ENCODE results near the gene TBPL1. TPM values are rescaled to one million over a fixed set of nuclear protein-coding genes. Genes with fewer than 3 reads are reported as not detected.
"Not testable (repeated sequence)": the region's sequence is repeated elsewhere in the genome, so short reads cannot be mapped to it uniquely, and the experiment has no call there.

Gene TBPL1
- total RNA-seq, 2 experiments from 2014 or later, result 32.2 to 33.9 TPM

- ATAC-seq, result no peak
- Mint-ChIP-seq H3K4me3 (no peak overlapping the region), H3K9me3 (ENCODE audit: low read depth) (no peaks in the 10 kb centered on the region), H3K36me3 (ENCODE audit: low read depth) (peaks cover 18% of the 10 kb centered on the region), H3K27ac (no peak overlapping the region), H3K27me3 (no peaks in the 10 kb centered on the region), H3K4me1 (peaks cover 31% of the 10 kb centered on the region)
- ChIA-PET CTCF (interaction anchor here (1.1 to 6.3 kb wide), 7 partner anchors 12 to 134 kb away, joined by 3 to 42 read pairs (median 6); no protein-coding TSS in a partner anchor), POLR2A (no interaction called here)
- DNase-seq, result no peak
- intact Hi-C loops (cut with DNase I, micrococcal nuclease), result no loop called here
These were observed 25.8 kb downstream of the TBPL1 start for GRCh38 chr6:133978896-133979240.

GRCh38 chr6:133979269-133979963 lies 26.4 kb downstream of the TBPL1 start:
- H3K9me3 Mint-ChIP-seq (ENCODE audit: low read depth); ATAC-seq; H3K4me3 Mint-ChIP-seq; POLR2A ChIA-PET; DNase-seq; intact Hi-C loops (cut with DNase I, micrococcal nuclease); H3K27ac Mint-ChIP-seq; H3K27me3 Mint-ChIP-seq: not testable (repeated sequence)
- peaks cover 31% of the 10 kb centered on the region for H3K4me1 Mint-ChIP-seq
- CTCF ChIA-PET, result interaction anchor here (1.1 to 6.3 kb wide), 7 partner anchors 12 to 133 kb away, joined by 3 to 42 read pairs (median 6); no protein-coding TSS in a partner anchor
- peaks cover 20% of the 10 kb centered on the region for H3K36me3 Mint-ChIP-seq (ENCODE audit: low read depth)

- intact Hi-C loops (cut with DNase I, micrococcal nuclease), result no loop called here
- ChIA-PET CTCF (interaction anchor here (2.1 to 6.3 kb wide), 4 partner anchors 14 to 116 kb away, joined by 5 to 42 read pairs (median 16); no protein-coding TSS in a partner anchor), POLR2A (no interaction called here)
- Mint-ChIP-seq H3K36me3 (ENCODE audit: low read depth) (peaks cover 23% of the 10 kb centered on the region), H3K27me3 (no peaks in the 10 kb centered on the region), H3K4me3 (no peak overlapping the region), H3K9me3 (ENCODE audit: low read depth) (no peaks in the 10 kb centered on the region), H3K27ac (no peak overlapping the region), H3K4me1 (peaks cover 36% of the 10 kb centered on the region)
- DNase-seq, result no peak
- ATAC-seq, result no peak
These were observed 27.1 kb downstream of the TBPL1 start for GRCh38 chr6:133980168-133980567.

GRCh38 chr6:133983099-133983939 lies 30.3 kb downstream of the TBPL1 start:
- Mint-ChIP-seq H3K27ac (peak overlapping the region; percentile 24), H3K27me3 (no peaks in the 10 kb centered on the region), H3K4me3 (peak overlapping the region; percentile 1), H3K36me3 (ENCODE audit: low read depth) (peaks cover 41% of the 10 kb centered on the region), H3K4me1 (peaks cover 42% of the 10 kb centered on the region), H3K9me3 (ENCODE audit: low read depth) (no peaks in the 10 kb centered on the region)
- ATAC-seq (peak; percentile 96), DNase-seq (peak; percentile 79)
- ChIA-PET CTCF (interaction anchor here (0.9 to 6.3 kb wide), 6 partner anchors 10 to 114 kb away, joined by 3 to 42 read pairs (median 4); no protein-coding TSS in a partner anchor), POLR2A (no interaction called here)
- intact Hi-C loops (cut with DNase I, micrococcal nuclease), result no loop called here

- ATAC-seq, result peak; percentile 42
- intact Hi-C loops (cut with DNase I, micrococcal nuclease), result no loop called here
- CTCF ChIA-PET, result interaction anchor here (0.6 to 4.4 kb wide), 3 partner anchors 12 to 323 kb away, joined by 3 to 29 read pairs (median 4); no protein-coding TSS in a partner anchor
- Mint-ChIP-seq H3K27ac (no peak overlapping the region), H3K27me3 (no peaks in the 10 kb centered on the region), H3K4me1 (peaks cover 37% of the 10 kb centered on the region), H3K9me3 (ENCODE audit: low read depth) (no peaks in the 10 kb centered on the region), H3K4me3 (no peak overlapping the region), H3K36me3 (ENCODE audit: low read depth) (peaks cover 44% of the 10 kb centered on the region)
- no peak for DNase-seq
- POLR2A ChIA-PET, result no interaction called here
These were observed 32.9 kb downstream of the TBPL1 start for GRCh38 chr6:133985970-133986369.

- DNase-seq (no peak), ATAC-seq (no peak)
- Mint-ChIP-seq H3K27me3 (no peaks in the 10 kb centered on the region), H3K36me3 (ENCODE audit: low read depth) (peaks cover 44% of the 10 kb centered on the region), H3K4me1 (peaks cover 37% of the 10 kb centered on the region), H3K27ac (no peak overlapping the region), H3K9me3 (ENCODE audit: low read depth) (no peaks in the 10 kb centered on the region), H3K4me3 (no peak overlapping the region)
- POLR2A ChIA-PET, result no interaction called here
- CTCF ChIA-PET, result interaction anchor here (1.4 to 2.1 kb wide), 5 partner anchors 13 to 110 kb away, joined by 4 to 9 read pairs (median 6); no protein-coding TSS in a partner anchor
- intact Hi-C loops (cut with DNase I, micrococcal nuclease), result no loop called here
These were observed 33.9 kb downstream of the TBPL1 start for GRCh38 chr6:133986942-133987341.

GRCh38 chr6:133989525-133989924 lies 36.5 kb downstream of the TBPL1 start:
- no peak for ATAC-seq
- DNase-seq, result no peak
- H3K4me1 Mint-ChIP-seq, result peaks cover 21% of the 10 kb centered on the region
- H3K27ac Mint-ChIP-seq, result no peak overlapping the region
- no peak overlapping the region for H3K4me3 Mint-ChIP-seq
- no peaks in the 10 kb centered on the region for H3K27me3 Mint-ChIP-seq
- no peaks in the 10 kb centered on the region for H3K9me3 Mint-ChIP-seq (ENCODE audit: low read depth)
- intact Hi-C loops (cut with DNase I, micrococcal nuclease), result no loop called here
- ChIA-PET CTCF (interaction anchor here (0.9 to 2.2 kb wide), 2 partner anchors 14 to 95 kb away, joined by 3 to 6 read pairs; no protein-coding TSS in a partner anchor), POLR2A (no interaction called here)
- H3K36me3 Mint-ChIP-seq (ENCODE audit: low read depth), result peaks cover 26% of the 10 kb centered on the region

- Mint-ChIP-seq H3K36me3 (ENCODE audit: low read depth) (peaks cover 21% of the 10 kb centered on the region), H3K9me3 (ENCODE audit: low read depth) (no peaks in the 10 kb centered on the region), H3K27me3 (no peaks in the 10 kb centered on the region), H3K4me3 (no peak overlapping the region), H3K27ac (no peak overlapping the region), H3K4me1 (peaks cover 16% of the 10 kb centered on the region)
- no peak for DNase-seq
- intact Hi-C loops (cut with DNase I, micrococcal nuclease), result no loop called here
- POLR2A ChIA-PET, result interaction anchor here (0.7 kb wide), 1 partner anchor 9 kb away, joined by 4 read pairs; no protein-coding TSS in a partner anchor
- no peak for ATAC-seq
- CTCF ChIA-PET, result interaction anchor here (0.8 to 2.2 kb wide), 4 partner anchors 8 to 121 kb away, joined by 4 to 6 read pairs (median 5); no protein-coding TSS in a partner anchor
These were observed 37.3 kb downstream of the TBPL1 start for GRCh38 chr6:133990321-133990720.

GRCh38 chr6:133991096-133991593 lies 38.1 kb downstream of the TBPL1 start:
- Mint-ChIP-seq H3K4me3 (no peak overlapping the region), H3K4me1 (peaks cover 8% of the 10 kb centered on the region), H3K9me3 (ENCODE audit: low read depth) (no peaks in the 10 kb centered on the region), H3K36me3 (ENCODE audit: low read depth) (peaks cover 13% of the 10 kb centered on the region), H3K27me3 (no peaks in the 10 kb centered on the region), H3K27ac (no peak overlapping the region)
- CTCF ChIA-PET, result interaction anchor here (0.7 to 2.2 kb wide), 9 partner anchors 9 to 120 kb away, joined by 3 to 6 read pairs (median 3); no protein-coding TSS in a partner anchor
- ATAC-seq (peak; percentile 55), DNase-seq (no peak)
- intact Hi-C loops (cut with DNase I, micrococcal nuclease), result no loop called here
- POLR2A ChIA-PET, result no interaction called here

- Mint-ChIP-seq H3K36me3 (ENCODE audit: low read depth) (peaks cover 4% of the 10 kb centered on the region), H3K9me3 (ENCODE audit: low read depth) (no peaks in the 10 kb centered on the region), H3K4me3 (no peak overlapping the region), H3K4me1 (peaks cover 6% of the 10 kb centered on the region), H3K27ac (no peak overlapping the region), H3K27me3 (no peaks in the 10 kb centered on the region)
- POLR2A ChIA-PET, result no interaction called here
- intact Hi-C loops (cut with DNase I, micrococcal nuclease), result no loop called here
- CTCF ChIA-PET, result interaction anchor here (0.8 to 1.2 kb wide), 4 partner anchors 17 to 104 kb away, joined by 3 to 7 read pairs (median 4); no protein-coding TSS in a partner anchor
- ATAC-seq (no peak), DNase-seq (no peak)
These were observed 40.1 kb downstream of the TBPL1 start for GRCh38 chr6:133992992-133993680.

- Mint-ChIP-seq H3K4me3 (no peak overlapping the region), H3K27me3 (no peaks in the 10 kb centered on the region), H3K9me3 (ENCODE audit: low read depth) (no peaks in the 10 kb centered on the region), H3K4me1 (peaks cover 6% of the 10 kb centered on the region), H3K36me3 (ENCODE audit: low read depth) (peaks cover 2% of the 10 kb centered on the region), H3K27ac (no peak overlapping the region)
- ChIA-PET POLR2A (no interaction called here), CTCF (interaction anchor here (0.9 kb wide), 1 partner anchor 9 kb away, joined by 3 read pairs; no protein-coding TSS in a partner anchor)
- no peak for DNase-seq
- no peak for ATAC-seq
- intact Hi-C loops (cut with DNase I, micrococcal nuclease), result no loop called here
These were observed 42.3 kb downstream of the TBPL1 start for GRCh38 chr6:133995296-133995695.
